ENCODE measurements around the gene MYH11.

MYH11 gene

GRCh38 chr16:15856901-15857698, at the start of gene MYH11:
Gene MYH11, minus strand, starts transcription at chr16:15857028. Its CDS starts 18,776 bp downstream, at chr16:15838252.
- DNase-seq (ENCODE audit: low spot score), result no peak

- no peak for DNase-seq (ENCODE audit: low spot score)
Observed at GRCh38 chr16:15906439-15906838, 49.6 kb upstream of the MYH11 start.

- DNase-seq (ENCODE audit: low spot score), result no peak
Observed at GRCh38 chr16:15903960-15904359, 47.1 kb upstream of the MYH11 start.

DNA sequence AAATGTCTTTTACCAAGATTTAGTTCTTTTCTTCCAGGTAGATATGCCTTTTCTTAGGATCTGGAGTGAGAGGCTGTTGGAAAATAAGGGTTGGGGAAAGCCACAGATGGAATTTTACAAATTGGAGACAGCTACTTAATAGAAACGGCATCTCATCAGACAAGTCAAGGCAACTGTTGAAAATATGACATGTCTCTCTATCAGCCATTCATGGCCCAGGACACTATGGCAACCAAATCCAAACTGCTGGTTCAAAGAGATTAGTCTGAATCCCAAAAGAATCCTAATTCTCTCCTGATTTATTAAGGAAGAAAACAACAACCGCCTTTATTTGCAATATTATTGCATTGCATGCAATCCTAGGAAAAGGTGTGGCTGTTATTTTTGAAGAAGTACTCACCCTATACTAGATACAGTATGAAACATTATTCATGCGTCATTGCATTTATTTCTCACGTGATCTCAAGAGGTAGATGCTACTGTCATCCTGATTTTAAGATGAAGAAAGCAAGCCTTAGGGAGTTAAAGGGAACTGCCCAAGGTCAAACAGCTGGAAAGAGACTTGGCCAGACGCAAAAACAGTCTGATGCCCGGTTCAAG, 44.2 kb upstream of the MYH11 start:
- DNase-seq (ENCODE audit: low spot score), result no peak

DNA sequence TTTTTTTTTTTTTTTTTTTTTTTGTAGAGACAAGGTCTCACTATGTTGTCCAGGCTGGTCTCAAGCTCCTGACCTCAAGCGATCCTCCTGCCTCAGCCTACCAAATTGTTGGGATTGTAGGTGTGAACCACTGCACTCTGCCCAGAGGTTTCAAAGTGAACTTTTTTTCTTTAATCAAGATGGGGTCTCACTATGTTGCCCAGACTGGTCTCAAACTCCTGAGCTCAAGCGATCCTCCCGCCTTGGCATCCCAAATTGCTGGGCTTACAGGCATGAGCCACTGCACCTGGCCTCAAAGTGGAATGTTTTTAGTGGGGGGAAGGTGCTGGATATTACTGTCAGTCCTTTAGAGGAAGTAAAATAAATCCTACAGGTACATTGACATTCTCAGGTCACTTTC, 43.5 kb upstream of the MYH11 start:
- no peak for DNase-seq (ENCODE audit: low spot score)

GRCh38 chr16:15899538-15900100, 42.8 kb upstream of the MYH11 start:
- DNase-seq (ENCODE audit: low spot score), result no peak

DNA sequence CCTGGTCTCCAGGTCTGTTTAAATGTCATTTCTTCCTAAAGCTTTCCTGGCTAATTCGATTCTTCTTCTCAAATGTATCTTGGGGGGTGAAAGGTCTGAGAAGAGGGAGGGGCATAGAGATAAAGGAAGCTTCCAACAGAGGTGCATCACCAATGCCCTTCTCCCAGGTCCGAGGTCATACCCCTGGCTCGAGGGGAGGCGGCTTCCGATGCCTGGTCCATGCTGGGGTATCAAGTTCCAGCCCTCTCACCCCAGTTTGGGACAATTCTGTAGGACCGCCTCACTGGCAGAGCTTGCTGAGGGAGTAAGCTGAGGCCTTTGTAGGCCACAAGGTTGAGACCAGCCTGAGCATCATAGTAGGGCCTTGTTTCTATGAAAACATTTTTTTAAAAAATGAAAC, 41.8 kb upstream of the MYH11 start:
- no peak for DNase-seq (ENCODE audit: low spot score)

- DNase-seq (ENCODE audit: low spot score), result no peak
Observed at GRCh38 chr16:15897834-15898254, 41.0 kb upstream of the MYH11 start.

- DNase-seq (ENCODE audit: low spot score), result no peak
Observed at GRCh38 chr16:15897121-15897780, 40.4 kb upstream of the MYH11 start.

GRCh38 chr16:15894571-15895374, 37.9 kb upstream of the MYH11 start:
- DNase-seq (ENCODE audit: low spot score), result no peak

GRCh38 chr16:15891508-15891907, 34.7 kb upstream of the MYH11 start:
- no peak for DNase-seq (ENCODE audit: low spot score)

DNA sequence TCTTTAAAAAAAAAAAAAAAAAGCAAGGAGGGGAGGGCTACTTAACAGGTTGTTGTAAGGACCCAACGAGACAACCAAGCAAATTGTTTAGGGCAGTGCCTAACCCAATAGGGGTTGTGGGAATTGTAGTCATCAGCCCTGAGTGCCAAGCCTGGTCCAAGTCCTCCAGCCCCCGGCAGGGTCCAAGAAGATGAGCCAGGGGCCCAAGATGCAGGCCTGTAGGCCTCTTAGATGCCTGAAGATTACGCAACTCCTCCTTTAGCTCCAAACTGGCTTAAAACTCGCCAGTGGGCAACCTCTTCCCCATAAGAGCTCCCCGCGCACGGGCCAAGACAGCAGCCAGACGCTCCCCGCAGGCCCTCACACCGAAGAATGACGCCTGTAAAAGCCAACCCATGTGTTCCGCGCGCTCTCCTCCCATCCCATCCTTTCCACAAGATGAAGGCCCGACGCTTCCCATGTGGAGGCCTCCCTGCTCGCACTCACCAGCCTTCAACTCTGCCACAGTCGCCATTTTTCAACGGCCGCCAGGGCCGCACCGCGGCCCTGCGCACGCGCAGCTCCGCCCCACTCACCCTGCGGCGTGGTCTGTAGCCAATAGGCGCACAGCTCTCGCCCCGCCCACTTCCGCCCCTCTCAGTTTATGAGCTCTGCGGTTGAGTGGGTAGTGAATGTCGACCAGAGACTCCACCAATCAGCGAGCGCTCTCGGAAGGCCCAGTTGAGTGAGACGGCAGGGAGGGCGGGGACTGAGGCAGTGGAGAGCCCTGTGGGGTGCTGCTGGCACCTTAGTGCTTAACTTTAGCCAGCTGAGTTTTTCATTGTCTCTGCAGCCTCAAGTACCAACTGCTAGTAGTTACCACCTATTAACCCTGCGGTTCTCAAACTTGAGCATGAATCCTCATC, 31.5 kb upstream of the MYH11 start, which contains the start of gene CEP20:
Gene CEP20 (minus strand): TSS at position 532 of the 905 bp plus-strand sequence. CDS start 18 bp downstream, at position 514.
- peak; percentile 100 for DNase-seq (ENCODE audit: low spot score)

DNA sequence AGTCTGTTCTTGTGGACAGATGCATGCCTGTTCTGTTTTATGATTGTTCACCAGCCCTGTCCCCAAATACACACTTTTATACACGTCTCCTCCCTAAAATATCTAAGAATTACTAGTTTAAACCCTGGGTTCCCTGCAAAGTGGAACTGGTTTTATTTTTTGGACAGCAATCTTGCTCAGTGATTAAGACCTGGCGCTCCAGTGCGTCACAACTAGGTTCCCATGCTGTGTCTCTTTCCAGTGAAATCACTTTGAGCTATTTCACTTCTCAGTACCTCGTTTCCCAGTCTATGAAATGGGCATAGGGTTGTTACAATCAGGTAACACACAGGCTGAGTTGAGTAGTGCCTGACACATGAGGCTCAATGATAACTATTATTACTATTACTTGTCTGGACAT, 30.5 kb upstream of the MYH11 start:
- DNase-seq (ENCODE audit: low spot score), result no peak

GRCh38 chr16:15886078-15886477, 29.2 kb upstream of the MYH11 start:
- DNase-seq (ENCODE audit: low spot score), result no peak

DNA sequence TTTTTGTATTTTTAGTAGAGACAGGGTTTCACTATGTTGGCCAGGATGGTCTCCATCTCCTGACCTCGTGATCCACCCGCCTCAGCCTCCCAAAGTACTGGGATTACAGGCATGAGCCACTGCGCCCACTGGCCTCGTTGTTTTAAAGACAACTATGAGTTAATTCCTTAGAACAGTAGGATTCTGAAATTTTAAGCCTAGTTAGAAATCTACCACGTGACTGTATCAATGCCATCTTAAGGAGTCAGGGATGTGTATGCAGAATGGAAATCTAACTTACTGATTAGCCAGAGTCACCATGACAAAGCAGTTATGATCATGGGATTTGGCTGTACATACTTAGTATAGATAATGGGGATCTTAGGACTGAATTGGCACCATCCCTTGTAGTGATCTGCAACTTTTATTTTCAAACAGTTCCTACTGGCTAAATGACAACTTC, 28.8 kb upstream of the MYH11 start:
- no peak for DNase-seq (ENCODE audit: low spot score)

DNA sequence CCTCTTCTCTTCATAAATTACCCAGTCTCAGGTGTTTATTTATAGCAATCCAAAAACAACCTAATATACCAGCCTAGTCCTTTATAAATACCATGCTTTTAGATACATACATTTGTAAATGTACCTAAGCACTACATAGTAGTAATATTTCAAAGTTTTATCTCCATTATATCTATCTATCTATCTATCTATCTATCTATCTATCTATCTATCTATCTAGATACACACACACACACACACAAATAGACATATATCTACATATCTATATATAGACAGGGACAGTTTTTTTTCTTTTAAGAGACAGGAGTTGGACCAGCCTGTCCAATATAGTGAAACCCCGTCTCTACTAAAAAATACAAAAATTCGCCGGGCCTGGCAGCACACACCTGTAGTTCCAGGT, 25.7 kb upstream of the MYH11 start:
- no peak for DNase-seq (ENCODE audit: low spot score)

GRCh38 chr16:15881794-15882379, 25.1 kb upstream of the MYH11 start:
- no peak for DNase-seq (ENCODE audit: low spot score)

- no peak for DNase-seq (ENCODE audit: low spot score)
Observed at GRCh38 chr16:15880434-15881308, 23.8 kb upstream of the MYH11 start.

DNA sequence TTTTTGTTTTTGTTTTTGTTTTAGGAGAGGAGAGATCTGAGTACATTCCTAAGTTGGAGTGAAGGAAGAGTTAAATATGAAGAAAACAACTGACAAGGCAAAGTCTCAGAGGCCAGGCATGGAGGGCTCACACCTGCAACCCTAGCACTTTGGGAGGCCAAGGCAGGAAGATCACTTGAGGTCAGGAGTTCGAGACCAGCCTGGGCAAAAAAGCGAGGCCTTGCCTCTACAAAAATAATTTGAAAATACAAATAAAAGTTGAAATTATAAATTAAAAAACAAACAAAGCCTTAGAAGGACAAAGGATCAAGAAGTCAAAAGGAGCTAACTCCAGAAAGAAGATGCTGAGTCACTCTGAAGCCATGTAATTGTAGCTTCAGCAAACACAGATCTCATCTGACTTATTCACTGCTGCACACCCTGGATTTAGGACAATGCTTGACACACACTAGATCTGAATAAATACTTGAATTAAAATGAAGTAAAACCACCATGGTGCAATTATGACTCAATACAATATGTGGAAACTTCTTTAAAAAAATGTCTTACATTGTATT, 22.5 kb upstream of the MYH11 start:
- no peak for DNase-seq (ENCODE audit: low spot score)
